Ovary (tissue), 3 donors: Measurements from ENCODE around the gene ASIC2.

Experiments
- EP300 ChIP-seq: sonication (generic); formaldehyde crosslinking; IDR thresholded peaks from one replicate; pipeline ENCODE4 v1.6.1; 2017; ENCODE audit warnings: antibody characterized with exemption
- POLR2A ChIP-seq: fragments of 450-650 bp; IDR thresholded peaks from one replicate; pipeline ENCODE4 v1.6.1; 2017; ENCODE audit warnings: antibody characterized with exemption, mild to moderate bottlenecking, moderate library complexity
- TF ChIP-seq, protein P1 (sequence below), 3 donors: fragments of 450-650 bp in 2 of 3; fragments of 200-600 bp in 1 of 3; IDR thresholded peaks; one replicate each; pipeline versions ENCODE4 v1.5.1 to v1.8.0; 2016 to 2022; ENCODE audit warnings: antibody characterized with exemption in 3 of 3, mild to moderate bottlenecking in 1 of 3
- donor health status: DM: no; HTN: no; CAD: no.

DNA sequence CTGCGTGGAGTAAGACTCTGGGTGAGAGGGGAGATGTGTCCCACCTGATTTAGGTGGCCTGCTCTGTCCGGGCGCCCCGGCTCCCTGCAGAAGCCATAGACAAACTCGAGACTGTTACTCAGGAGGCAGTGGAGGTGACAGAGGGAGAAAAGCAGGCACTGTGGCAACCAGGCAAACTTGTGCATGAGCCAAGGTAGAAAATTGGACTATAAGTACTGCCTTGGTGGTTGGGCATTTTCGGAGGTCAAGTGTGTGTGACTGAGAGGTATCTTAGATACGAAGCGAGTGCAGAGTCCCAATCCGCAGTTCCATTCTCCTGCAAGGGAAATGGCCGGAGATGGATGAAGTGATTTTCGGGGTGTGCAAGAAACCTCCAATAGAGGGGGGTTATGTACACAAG is 328.6 kb downstream of the ASIC2 start:
- TF ChIP-seq, protein P1, sequence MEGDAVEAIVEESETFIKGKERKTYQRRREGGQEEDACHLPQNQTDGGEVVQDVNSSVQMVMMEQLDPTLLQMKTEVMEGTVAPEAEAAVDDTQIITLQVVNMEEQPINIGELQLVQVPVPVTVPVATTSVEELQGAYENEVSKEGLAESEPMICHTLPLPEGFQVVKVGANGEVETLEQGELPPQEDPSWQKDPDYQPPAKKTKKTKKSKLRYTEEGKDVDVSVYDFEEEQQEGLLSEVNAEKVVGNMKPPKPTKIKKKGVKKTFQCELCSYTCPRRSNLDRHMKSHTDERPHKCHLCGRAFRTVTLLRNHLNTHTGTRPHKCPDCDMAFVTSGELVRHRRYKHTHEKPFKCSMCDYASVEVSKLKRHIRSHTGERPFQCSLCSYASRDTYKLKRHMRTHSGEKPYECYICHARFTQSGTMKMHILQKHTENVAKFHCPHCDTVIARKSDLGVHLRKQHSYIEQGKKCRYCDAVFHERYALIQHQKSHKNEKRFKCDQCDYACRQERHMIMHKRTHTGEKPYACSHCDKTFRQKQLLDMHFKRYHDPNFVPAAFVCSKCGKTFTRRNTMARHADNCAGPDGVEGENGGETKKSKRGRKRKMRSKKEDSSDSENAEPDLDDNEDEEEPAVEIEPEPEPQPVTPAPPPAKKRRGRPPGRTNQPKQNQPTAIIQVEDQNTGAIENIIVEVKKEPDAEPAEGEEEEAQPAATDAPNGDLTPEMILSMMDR (IDR thresholded peaks at IDR 0.05), result no peak
- TF ChIP-seq POLR2A (no peak), EP300 (no peak)
